ENCODE data around the gene ZNF496.
"Not testable (repeated sequence)": the region's sequence is repeated elsewhere in the genome, so short reads cannot be mapped to it uniquely, and the experiment has no call there.

The ZNF496 gene

GRCh38 chr1:247358920-247359319, 27.3 kb upstream of the ZNF496 start:
- H3K9me3 ChIP-seq (ENCODE audit: control insufficient read depth, low read length): no peaks in the 10 kb centered on the region
- no peak overlapping the region for H3K27ac ChIP-seq (ENCODE audit: low read depth, low read length, severe bottlenecking)
- no peaks in the 10 kb centered on the region for H3K36me3 ChIP-seq (ENCODE audit: control insufficient read depth, insufficient read depth, low read length)
- H3K4me1 ChIP-seq (ENCODE audit: control insufficient read depth, insufficient read depth, low read length, poor library complexity, severe bottlenecking): peaks cover 17% of the 10 kb centered on the region
- H3K4me3 ChIP-seq (ENCODE audit: extremely low read depth, insufficient read depth, low read length, poor library complexity, severe bottlenecking): no peak overlapping the region
- WGBS, 2 experiments (ENCODE audit: insufficient coverage in 2 of 2): 90% methylated on average over 2 of the region's 5 CpGs

- Histone ChIP-seq H3K4me3 (ENCODE audit: extremely low read depth, insufficient read depth, low read length, poor library complexity, severe bottlenecking) (no peak overlapping the region), H3K27ac (ENCODE audit: low read depth, low read length, severe bottlenecking) (peak overlapping the region; percentile 72), H3K36me3 (ENCODE audit: control insufficient read depth, insufficient read depth, low read length) (no peaks in the 10 kb centered on the region), H3K9me3 (ENCODE audit: control insufficient read depth, low read length) (no peaks in the 10 kb centered on the region), H3K4me1 (ENCODE audit: control insufficient read depth, insufficient read depth, low read length, poor library complexity, severe bottlenecking) (peaks cover 17% of the 10 kb centered on the region)
- WGBS, 2 experiments (ENCODE audit: insufficient coverage in 2 of 2): 74 to 93% methylated on average over 3 to 5 of the region's 6 CpGs
These were observed 26.1 kb upstream of the ZNF496 start for GRCh38 chr1:247357781-247358211.

GRCh38 chr1:247357052-247357780, 25.5 kb upstream of the ZNF496 start:
- no peaks in the 10 kb centered on the region for H3K36me3 ChIP-seq (ENCODE audit: control insufficient read depth, insufficient read depth, low read length)
- no peak overlapping the region for H3K4me3 ChIP-seq (ENCODE audit: extremely low read depth, insufficient read depth, low read length, poor library complexity, severe bottlenecking)
- H3K9me3 ChIP-seq (ENCODE audit: control insufficient read depth, low read length): no peaks in the 10 kb centered on the region
- H3K4me1 ChIP-seq (ENCODE audit: control insufficient read depth, insufficient read depth, low read length, poor library complexity, severe bottlenecking): peaks cover 17% of the 10 kb centered on the region
- H3K27ac ChIP-seq (ENCODE audit: low read depth, low read length, severe bottlenecking): peak overlapping the region; percentile 72
- 48 to 64% methylated on average over 3 to 4 of the region's 7 CpGs for WGBS, 2 experiments (ENCODE audit: insufficient coverage in 2 of 2)

- not testable (repeated sequence) for H3K4me3 ChIP-seq (ENCODE audit: extremely low read depth, insufficient read depth, low read length, poor library complexity, severe bottlenecking); H3K27ac ChIP-seq (ENCODE audit: low read depth, low read length, severe bottlenecking); H3K9me3 ChIP-seq (ENCODE audit: control insufficient read depth, low read length); H3K36me3 ChIP-seq (ENCODE audit: control insufficient read depth, insufficient read depth, low read length)
- peaks cover 14% of the 10 kb centered on the region for H3K4me1 ChIP-seq (ENCODE audit: control insufficient read depth, insufficient read depth, low read length, poor library complexity, severe bottlenecking)
- 67 to 100% methylated on average over 1 of the region's 1 CpG for WGBS, 2 experiments (ENCODE audit: insufficient coverage in 2 of 2)
These were observed 23.5 kb upstream of the ZNF496 start for GRCh38 chr1:247355160-247355559.

GRCh38 chr1:247352175-247352574, 20.5 kb upstream of the ZNF496 start:
- Histone ChIP-seq H3K4me3 (ENCODE audit: extremely low read depth, insufficient read depth, low read length, poor library complexity, severe bottlenecking) (no peak overlapping the region), H3K9me3 (ENCODE audit: control insufficient read depth, low read length) (no peaks in the 10 kb centered on the region), H3K4me1 (ENCODE audit: control insufficient read depth, insufficient read depth, low read length, poor library complexity, severe bottlenecking) (peaks cover 8% of the 10 kb centered on the region), H3K27ac (ENCODE audit: low read depth, low read length, severe bottlenecking) (no peak overlapping the region), H3K36me3 (ENCODE audit: control insufficient read depth, insufficient read depth, low read length) (peaks cover 4% of the 10 kb centered on the region)
- WGBS, 2 experiments (ENCODE audit: insufficient coverage in 2 of 2): 76 to 100% methylated on average over 2 to 3 of the region's 3 CpGs

GRCh38 chr1:247350587-247350986, 18.9 kb upstream of the ZNF496 start:
- Histone ChIP-seq H3K4me1 (ENCODE audit: control insufficient read depth, insufficient read depth, low read length, poor library complexity, severe bottlenecking) (no peaks in the 10 kb centered on the region), H3K27ac (ENCODE audit: low read depth, low read length, severe bottlenecking) (no peak overlapping the region), H3K36me3 (ENCODE audit: control insufficient read depth, insufficient read depth, low read length) (peaks cover 4% of the 10 kb centered on the region), H3K9me3 (ENCODE audit: control insufficient read depth, low read length) (no peaks in the 10 kb centered on the region), H3K4me3 (ENCODE audit: extremely low read depth, insufficient read depth, low read length, poor library complexity, severe bottlenecking) (no peak overlapping the region)
- WGBS, 2 experiments (ENCODE audit: insufficient coverage in 2 of 2): no CpG with 5 or more reads among the region's 1 CpG

- no peaks in the 10 kb centered on the region for H3K9me3 ChIP-seq (ENCODE audit: control insufficient read depth, low read length)
- WGBS, 2 experiments (ENCODE audit: insufficient coverage in 2 of 2): 90 to 96% methylated on average over 13 to 16 of the region's 31 CpGs
- peaks cover 2% of the 10 kb centered on the region for H3K4me1 ChIP-seq (ENCODE audit: control insufficient read depth, insufficient read depth, low read length, poor library complexity, severe bottlenecking)
- H3K4me3 ChIP-seq (ENCODE audit: extremely low read depth, insufficient read depth, low read length, poor library complexity, severe bottlenecking): no peak overlapping the region
- H3K27ac ChIP-seq (ENCODE audit: low read depth, low read length, severe bottlenecking): no peak overlapping the region
- H3K36me3 ChIP-seq (ENCODE audit: control insufficient read depth, insufficient read depth, low read length): peaks cover 4% of the 10 kb centered on the region
These were observed 16.0 kb upstream of the ZNF496 start for GRCh38 chr1:247347477-247348222.

- Histone ChIP-seq H3K36me3 (ENCODE audit: control insufficient read depth, insufficient read depth, low read length) (peaks cover 8% of the 10 kb centered on the region), H3K27ac (ENCODE audit: low read depth, low read length, severe bottlenecking) (no peak overlapping the region), H3K4me1 (ENCODE audit: control insufficient read depth, insufficient read depth, low read length, poor library complexity, severe bottlenecking) (peaks cover 3% of the 10 kb centered on the region), H3K9me3 (ENCODE audit: control insufficient read depth, low read length) (no peaks in the 10 kb centered on the region), H3K4me3 (ENCODE audit: extremely low read depth, insufficient read depth, low read length, poor library complexity, severe bottlenecking) (no peak overlapping the region)
- WGBS, 2 experiments (ENCODE audit: insufficient coverage in 2 of 2): 68 to 100% methylated on average over 3 of the region's 4 CpGs
These were observed 14.2 kb upstream of the ZNF496 start for GRCh38 chr1:247345881-247346280.

GRCh38 chr1:247343801-247344200, 12.1 kb upstream of the ZNF496 start:
- Histone ChIP-seq H3K36me3 (ENCODE audit: control insufficient read depth, insufficient read depth, low read length) (peaks cover 19% of the 10 kb centered on the region), H3K4me3 (ENCODE audit: extremely low read depth, insufficient read depth, low read length, poor library complexity, severe bottlenecking) (no peak overlapping the region), H3K4me1 (ENCODE audit: control insufficient read depth, insufficient read depth, low read length, poor library complexity, severe bottlenecking) (peaks cover 5% of the 10 kb centered on the region), H3K27ac (ENCODE audit: low read depth, low read length, severe bottlenecking) (no peak overlapping the region), H3K9me3 (ENCODE audit: control insufficient read depth, low read length) (no peaks in the 10 kb centered on the region)
- 89% methylated on average over 1 of the region's 1 CpG; no CpG with 5 or more reads in 1 of the 2 experiments for WGBS, 2 experiments (ENCODE audit: insufficient coverage in 2 of 2)

DNA sequence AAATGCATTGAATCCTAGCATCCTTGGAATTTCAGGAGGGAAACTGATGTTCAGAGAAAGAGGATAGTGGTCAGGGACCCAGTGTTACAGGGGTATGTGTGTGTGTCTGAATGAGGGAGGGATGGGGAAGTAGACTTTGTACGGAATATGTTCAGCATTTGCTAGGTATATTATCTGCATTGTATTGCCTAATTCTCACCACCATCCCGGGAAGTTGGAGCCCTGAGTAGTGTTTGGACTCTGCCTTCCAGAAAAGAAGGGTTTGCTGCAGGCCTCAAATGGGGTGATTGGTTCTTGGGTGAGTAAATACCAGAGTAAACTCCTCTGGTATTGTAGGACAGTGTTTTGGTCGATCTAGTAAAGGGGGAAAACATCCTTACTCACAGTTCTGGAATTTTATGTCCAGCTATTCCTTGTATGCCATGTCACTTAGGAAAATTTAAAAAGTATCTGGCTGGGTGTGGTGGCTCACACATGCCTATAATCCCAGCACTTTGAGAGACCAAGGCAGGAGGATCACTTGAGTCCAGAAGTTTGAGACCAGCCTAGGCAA, 7.1 kb upstream of the ZNF496 start:
- H3K36me3 ChIP-seq (ENCODE audit: control insufficient read depth, insufficient read depth, low read length): peaks cover 29% of the 10 kb centered on the region
- H3K4me3 ChIP-seq (ENCODE audit: extremely low read depth, insufficient read depth, low read length, poor library complexity, severe bottlenecking): no peak overlapping the region
- H3K9me3 ChIP-seq (ENCODE audit: control insufficient read depth, low read length): no peaks in the 10 kb centered on the region
- 80% methylated on average over 1 of the region's 3 CpGs; no CpG with 5 or more reads in 1 of the 2 experiments for WGBS, 2 experiments (ENCODE audit: insufficient coverage in 2 of 2)
- H3K4me1 ChIP-seq (ENCODE audit: control insufficient read depth, insufficient read depth, low read length, poor library complexity, severe bottlenecking): peaks cover 17% of the 10 kb centered on the region
- no peak overlapping the region for H3K27ac ChIP-seq (ENCODE audit: low read depth, low read length, severe bottlenecking)

All from mesodermal cell (in vitro differentiated cells).